PC-9 (cell line): Measurements from ENCODE around the gene SYN1. TPM values are rescaled to one million over a fixed set of nuclear protein-coding genes. Genes with fewer than 3 reads are reported as not detected.

Experiments used
- BruUV-seq: library from RNA; stranded (reverse); fragments of 400-500 nt; replicated peaks from 2 replicates; lab custom pipeline; 2021; lab: Mats Ljungman, UMichigan
- CTCF ChIA-PET: fragments of 300-600 bp; sonication (Branson Sonifier 250); formaldehyde crosslinking; loops from one replicate; lab custom pipeline; 2022; ENCODE audit warnings: antibody characterized with exemption; lab: Charles Lee
- POLR2A ChIA-PET: fragments of 300-600 bp; sonication (Branson Sonifier 250); formaldehyde crosslinking; loops from one replicate; lab custom pipeline; 2022; ENCODE audit warnings: antibody characterized with exemption; ENCODE audit not compliant: unreplicated experiment; lab: Charles Lee
- DNase-seq, 2 experiments: peaks; one replicate each; pipeline versions ENCODE4 v3.0.0 to v3.0.0-alpha.2; 2015 to 2022; ENCODE audit warnings: mixed read lengths in 1 of 2
- H2AFZ ChIP-seq: fragments of 200-600 bp; sonication (generic); 2 replicates; pipeline ENCODE4 v1.8.1; 2017; ENCODE audit warnings: antibody characterized with exemption
- H3F3A ChIP-seq: fragments of 200-600 bp; sonication (generic); 2 replicates; pipeline ENCODE4 v1.8.1; 2017; ENCODE audit warnings: antibody characterized with exemption, mild to moderate bottlenecking, low read depth; ENCODE audit not compliant: insufficient read depth
- H3K27ac ChIP-seq: fragments of 200-600 bp; sonication (generic); 2 replicates; pipeline ENCODE4 v1.6.1; 2016; ENCODE audit warnings: mixed run types
- H3K27me3 ChIP-seq: fragments of 200-600 bp; sonication (generic); 2 replicates; pipeline ENCODE4 v1.6.1; 2016; ENCODE audit warnings: low read depth, mixed run types; ENCODE audit not compliant: insufficient read depth
- H3K36me3 ChIP-seq: fragments of 200-600 bp; sonication (generic); 2 replicates; pipeline ENCODE4 v1.6.1; 2016; ENCODE audit warnings: low read depth, mixed run types
- H3K4me1 ChIP-seq: fragments of 200-600 bp; sonication (generic); replicated peaks from 2 replicates; pipeline ENCODE4 v1.6.1; 2016; ENCODE audit warnings: mixed run types; ENCODE audit not compliant: insufficient read depth
- H3K4me2 ChIP-seq: fragments of 200-600 bp; sonication (generic); 2 replicates; pipeline ENCODE4 v1.6.1; 2017; ENCODE audit warnings: mixed run types
- H3K4me3 ChIP-seq: fragments of 200-600 bp; sonication (generic); 2 replicates; pipeline ENCODE4 v1.6.1; 2016; ENCODE audit warnings: mixed run types
- H3K79me2 ChIP-seq: fragments of 200-600 bp; sonication (generic); 2 replicates; pipeline ENCODE4 v1.6.1; 2017; ENCODE audit warnings: low read depth, mixed run types
- H3K9me2 ChIP-seq: fragments of 200-600 bp; sonication (generic); 2 replicates; pipeline ENCODE4 v1.8.1; 2017; ENCODE audit warnings: mild to moderate bottlenecking; ENCODE audit not compliant: insufficient read depth
- H3K9me3 ChIP-seq: fragments of 200-600 bp; sonication (generic); 2 replicates; pipeline ENCODE4 v1.8.1; 2016; ENCODE audit warnings: low read depth; ENCODE audit not compliant: insufficient read depth
- H4K20me1 ChIP-seq: fragments of 200-600 bp; sonication (generic); 2 replicates; pipeline ENCODE4 v1.8.1; 2017; ENCODE audit not compliant: insufficient read depth
- CTCF ChIP-seq: fragments of 200-600 bp; sonication (generic); conservative IDR thresholded peaks from 2 replicates; pipeline ENCODE4 v1.6.1; 2017; ENCODE audit warnings: mixed run types, antibody characterized with exemption, mild to moderate bottlenecking, moderate library complexity
- EZH2 ChIP-seq: fragments of 200-600 bp; sonication (generic); IDR thresholded peaks from 2 replicates; pipeline ENCODE4 v1.8.0; 2017; ENCODE audit warnings: antibody characterized with exemption, low read depth
- intact Hi-C: fragments of 100-400 bp; cut with micrococcal nuclease; formaldehyde crosslinking; loops from one replicate; pipeline ENCODE4 v1.10.0; 2022; ENCODE audit not compliant: unreplicated experiment
- total RNA-seq: library from RNA; stranded (reverse); gene quantifications from 2 replicates; pipeline ENCODE4 v1.2.3, GENCODE V29; 2021

The SYN1 gene
- total RNA-seq, 1 experiment from 2014 or later: not detected

GRCh38 chrX:47597222-47597621 is 22.4 kb downstream of the SYN1 start:
- Histone ChIP-seq H4K20me1 (no peaks in the 10 kb centered on the region), H3K4me3 (no peak overlapping the region), H3K27ac (no peak overlapping the region), H3K79me2 (no peaks in the 10 kb centered on the region), H3K4me2 (no peak overlapping the region), H2AFZ (no peak overlapping the region), H3K9me3 (no peaks in the 10 kb centered on the region), H3K36me3 (no peaks in the 10 kb centered on the region), H3K9me2 (no peaks in the 10 kb centered on the region), H3K4me1 (no peaks in the 10 kb centered on the region), H3K27me3 (no peaks in the 10 kb centered on the region), H3F3A (no peaks in the 10 kb centered on the region)
- DNase-seq: no peak
- TF ChIP-seq EZH2: no peak
- no peak for TF ChIP-seq CTCF
- BruUV-seq: no TSS peak
- intact Hi-C loops: no loop called here
- ChIA-PET CTCF (no interaction called here), POLR2A (no interaction called here)

- Histone ChIP-seq H4K20me1 (no peaks in the 10 kb centered on the region), H3K9me3 (no peaks in the 10 kb centered on the region), H3K79me2 (no peaks in the 10 kb centered on the region), H2AFZ (no peak overlapping the region), H3K9me2 (no peaks in the 10 kb centered on the region), H3K27ac (no peak overlapping the region), H3K27me3 (no peaks in the 10 kb centered on the region), H3K36me3 (no peaks in the 10 kb centered on the region), H3K4me2 (no peak overlapping the region), H3K4me3 (no peak overlapping the region), H3F3A (no peaks in the 10 kb centered on the region), H3K4me1 (no peaks in the 10 kb centered on the region)
- DNase-seq: no peak
- BruUV-seq: no TSS peak
- TF ChIP-seq CTCF (no peak), EZH2 (no peak)
- ChIA-PET CTCF (no interaction called here), POLR2A (no interaction called here)
- intact Hi-C loops: no loop called here
Measured at GRCh38 chrX:47596256-47596655, 23.4 kb downstream of the SYN1 start.

- intact Hi-C loops: no loop called here
- Histone ChIP-seq H2AFZ (no peak overlapping the region), H3F3A (no peaks in the 10 kb centered on the region), H3K79me2 (no peaks in the 10 kb centered on the region), H4K20me1 (no peaks in the 10 kb centered on the region), H3K27ac (no peak overlapping the region), H3K4me2 (no peak overlapping the region), H3K9me3 (no peaks in the 10 kb centered on the region), H3K27me3 (no peaks in the 10 kb centered on the region), H3K9me2 (no peaks in the 10 kb centered on the region), H3K4me3 (no peak overlapping the region), H3K36me3 (no peaks in the 10 kb centered on the region), H3K4me1 (no peaks in the 10 kb centered on the region)
- ChIA-PET CTCF (no interaction called here), POLR2A (no interaction called here)
- BruUV-seq: no TSS peak
- TF ChIP-seq CTCF (no peak), EZH2 (no peak)
- no peak for DNase-seq
Measured at GRCh38 chrX:47595716-47596251, 23.9 kb downstream of the SYN1 start.
